Activated CD8-positive, alpha-beta T cell treated with anti-CD3 and anti-CD28 coated beads for 36 hours (primary cell): ENCODE data around the gene ROCK2. TPM values are rescaled to one million over a fixed set of nuclear protein-coding genes. Genes with fewer than 3 reads are reported as not detected.

Experiments
- ATAC-seq: fragments of 200-7000 bp; cut with Tn5 transposase; one replicate; pipeline ENCODE4 v1.10.0; 2021; ENCODE audit warnings: mild to moderate bottlenecking, moderate library complexity
- CTCF ChIA-PET: fragments of 350-600 bp; sonication (Branson Sonifier 250); formaldehyde crosslinking; loops from one replicate; lab custom pipeline; 2021; ENCODE audit warnings: antibody characterized with exemption; lab: Charles Lee
- POLR2A ChIA-PET: fragments of 350-600 bp; sonication (Branson Sonifier 250); formaldehyde crosslinking; loops from one replicate; lab custom pipeline; 2021; ENCODE audit warnings: antibody characterized with exemption; lab: Charles Lee
- DNase-seq: peaks from one replicate; pipeline ENCODE4 v3.0.0-alpha.2; 2020
- H3K27ac Mint-ChIP-seq: one replicate; pipeline ENCODE4 v1.8.0; 2021; ENCODE audit warnings: mild to moderate bottlenecking, mixed read lengths
- H3K27me3 Mint-ChIP-seq: one replicate; pipeline ENCODE4 v1.8.0; 2021; ENCODE audit warnings: mixed read lengths
- H3K36me3 Mint-ChIP-seq: one replicate; pipeline ENCODE4 v1.8.0; 2021; ENCODE audit warnings: low read depth, mixed read lengths
- H3K4me1 Mint-ChIP-seq: one replicate; pipeline ENCODE4 v1.8.0; 2021; ENCODE audit warnings: low read depth, mixed read lengths
- H3K4me3 Mint-ChIP-seq: one replicate; pipeline ENCODE4 v1.8.0; 2021; ENCODE audit warnings: mild to moderate bottlenecking, moderate library complexity, mixed read lengths
- H3K9me3 Mint-ChIP-seq: one replicate; pipeline ENCODE4 v1.8.0; 2021; ENCODE audit warnings: mixed read lengths
- CTCF ChIP-seq: fragments of 200-600 bp; IDR thresholded peaks from one replicate; pipeline ENCODE4 v1.8.0; 2022; ENCODE audit warnings: antibody characterized with exemption, mild to moderate bottlenecking
- intact Hi-C: fragments of 100-400 bp; cut with micrococcal nuclease; formaldehyde crosslinking; loops from one replicate; pipeline ENCODE4 v1.10.0; 2022
- total RNA-seq, 2 experiments: library from RNA; stranded (reverse); gene quantifications; one replicate each; pipeline ENCODE4 v1.2.3, GENCODE V29; 2021

Gene ROCK2
- total RNA-seq, 2 experiments from 2014 or later: 12.7 to 13.9 TPM

GRCh38 chr2:11327871-11328270, 16.6 kb downstream of the ROCK2 start:
- H3K27me3 Mint-ChIP-seq: no peaks in the 10 kb centered on the region
- H3K4me3 Mint-ChIP-seq: no peak overlapping the region
- intact Hi-C loops: no loop called here
- no peak overlapping the region for H3K27ac Mint-ChIP-seq
- DNase-seq (no peak), ATAC-seq (no peak)
- ChIA-PET POLR2A (interaction anchor here (0.7 kb wide), 1 partner anchor 37 kb away, joined by 3 read pairs; no protein-coding TSS in a partner anchor), CTCF (no interaction called here)
- no peaks in the 10 kb centered on the region for H3K36me3 Mint-ChIP-seq
- peaks cover 2% of the 10 kb centered on the region for H3K9me3 Mint-ChIP-seq
- H3K4me1 Mint-ChIP-seq: peaks cover 6% of the 10 kb centered on the region
- no peak for TF ChIP-seq CTCF

- Mint-ChIP-seq H3K4me3 (no peak overlapping the region), H3K4me1 (peaks cover 6% of the 10 kb centered on the region)
- CTCF ChIA-PET: interaction anchor here (0.6 kb wide), 1 partner anchor 16 kb away, joined by 3 read pairs; no protein-coding TSS in a partner anchor
These were observed 17.7 kb downstream of the ROCK2 start for GRCh38 chr2:11326677-11327211.

GRCh38 chr2:11325961-11326676, 18.3 kb downstream of the ROCK2 start:
- intact Hi-C loops: no loop called here
- TF ChIP-seq CTCF: no peak
- Mint-ChIP-seq H3K4me3 (no peak overlapping the region), H3K27ac (no peak overlapping the region), H3K9me3 (peaks cover 2% of the 10 kb centered on the region), H3K36me3 (no peaks in the 10 kb centered on the region), H3K4me1 (peaks cover 6% of the 10 kb centered on the region), H3K27me3 (no peaks in the 10 kb centered on the region)
- DNase-seq (no peak), ATAC-seq (no peak)
- CTCF ChIA-PET: interaction anchor here (0.6 to 1.0 kb wide), 2 partner anchors 17 to 20 kb away, joined by 3 to 5 read pairs; no protein-coding TSS in a partner anchor
- POLR2A ChIA-PET: interaction anchor here (1.6 kb wide), 1 partner anchor 19 kb away, joined by 3 read pairs; no protein-coding TSS in a partner anchor

More at GRCh38 chr2:11326677-11327211, 17.7 kb downstream of the ROCK2 start:
- Mint-ChIP-seq H3K27ac (no peak overlapping the region), H3K27me3 (no peaks in the 10 kb centered on the region), H3K36me3 (no peaks in the 10 kb centered on the region), H3K9me3 (peaks cover 2% of the 10 kb centered on the region)
- intact Hi-C loops: no loop called here
- DNase-seq: no peak
- no peak for TF ChIP-seq CTCF
- POLR2A ChIA-PET: interaction anchor here (1.6 kb wide), 1 partner anchor 19 kb away, joined by 3 read pairs; no protein-coding TSS in a partner anchor
- ATAC-seq: no peak

- no peak for TF ChIP-seq CTCF
- POLR2A ChIA-PET: no interaction called here
- H3K4me1 Mint-ChIP-seq: peaks cover 4% of the 10 kb centered on the region
- no peaks in the 10 kb centered on the region for H3K27me3 Mint-ChIP-seq
- no peaks in the 10 kb centered on the region for H3K9me3 Mint-ChIP-seq
- intact Hi-C loops: no loop called here
- ATAC-seq: no peak
- DNase-seq: no peak
- H3K36me3 Mint-ChIP-seq: peaks cover 3% of the 10 kb centered on the region
- CTCF ChIA-PET: interaction anchor here (1.8 kb wide), 1 partner anchor 53 kb away, joined by 3 read pairs; no protein-coding TSS in a partner anchor
- H3K4me3 Mint-ChIP-seq: no peak overlapping the region
- no peak overlapping the region for H3K27ac Mint-ChIP-seq
These were observed 22.6 kb downstream of the ROCK2 start for GRCh38 chr2:11321847-11322246.
